ENCODE results near the gene SASS6. TPM values are rescaled to one million over a fixed set of nuclear protein-coding genes. Genes with fewer than 3 reads are reported as not detected.

Gene SASS6
- total RNA-seq, 1 experiment from 2014 or later = 8.7 TPM

DNA sequence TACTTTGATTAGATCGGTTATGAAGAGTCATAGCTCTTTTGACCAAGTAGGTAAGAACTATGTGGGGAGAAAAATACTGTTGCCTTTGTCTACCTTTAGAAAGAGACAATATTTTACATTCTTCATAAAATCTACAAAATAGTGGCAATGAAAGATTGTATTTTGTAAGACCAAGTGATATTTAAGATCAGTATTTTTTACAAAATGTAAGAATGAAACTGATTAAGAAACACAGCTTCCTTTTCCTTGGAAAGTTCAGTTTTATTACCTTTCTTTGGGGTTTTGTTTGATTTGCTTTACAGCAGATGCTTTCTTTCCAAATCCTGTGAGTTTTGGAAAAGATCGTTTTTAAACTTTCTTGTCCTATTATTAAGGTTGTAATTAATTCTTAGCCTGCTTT is 93.1 kb downstream of the SASS6 start:
- H3K36me3 ChIP-seq (ENCODE audit: low read depth) = 0 out of 2 replicates have a peak, but pooled peaks cover 5% of the 10 kb centered on the region
- no peak for DNase-seq
- peak overlapping the region; percentile 84 for H3K27ac ChIP-seq
- BruUV-seq (replicated peaks) = no TSS peak
- peaks cover 97% of the 10 kb centered on the region for H3K79me2 ChIP-seq (ENCODE audit: low read depth)
- peak overlapping the region; percentile 93 for H3K4me2 ChIP-seq
- H3K4me3 ChIP-seq = peak overlapping the region; percentile 90
- H3K4me1 ChIP-seq (replicated peaks; ENCODE audit: insufficient read depth) = peaks cover 33% of the 10 kb centered on the region
- no peaks in the 10 kb centered on the region for H3K27me3 ChIP-seq (ENCODE audit: insufficient read depth, low read depth)
- POLR2A ChIA-PET (ENCODE audit: unreplicated experiment) = interaction anchor here (0.5 kb wide), 1 partner anchor 189 kb away, joined by 4 read pairs; the partner anchor contains the start of gene AGL
- intact Hi-C loops (cut with micrococcal nuclease; ENCODE audit: unreplicated experiment) = loop anchor here (2.0 to 5.0 kb wide), 2 partner anchors 72 to 189 kb away; partner anchors contain the start of genes AGL and SLC35A3
- H3K9me3 ChIP-seq (ENCODE audit: insufficient read depth, low read depth) = peaks cover 7% of the 10 kb centered on the region
- H3F3A ChIP-seq (ENCODE audit: insufficient read depth, low read depth) = peaks cover 3% of the 10 kb centered on the region
- H2AFZ ChIP-seq = no peak overlapping the region
- TF ChIP-seq, protein P1, sequence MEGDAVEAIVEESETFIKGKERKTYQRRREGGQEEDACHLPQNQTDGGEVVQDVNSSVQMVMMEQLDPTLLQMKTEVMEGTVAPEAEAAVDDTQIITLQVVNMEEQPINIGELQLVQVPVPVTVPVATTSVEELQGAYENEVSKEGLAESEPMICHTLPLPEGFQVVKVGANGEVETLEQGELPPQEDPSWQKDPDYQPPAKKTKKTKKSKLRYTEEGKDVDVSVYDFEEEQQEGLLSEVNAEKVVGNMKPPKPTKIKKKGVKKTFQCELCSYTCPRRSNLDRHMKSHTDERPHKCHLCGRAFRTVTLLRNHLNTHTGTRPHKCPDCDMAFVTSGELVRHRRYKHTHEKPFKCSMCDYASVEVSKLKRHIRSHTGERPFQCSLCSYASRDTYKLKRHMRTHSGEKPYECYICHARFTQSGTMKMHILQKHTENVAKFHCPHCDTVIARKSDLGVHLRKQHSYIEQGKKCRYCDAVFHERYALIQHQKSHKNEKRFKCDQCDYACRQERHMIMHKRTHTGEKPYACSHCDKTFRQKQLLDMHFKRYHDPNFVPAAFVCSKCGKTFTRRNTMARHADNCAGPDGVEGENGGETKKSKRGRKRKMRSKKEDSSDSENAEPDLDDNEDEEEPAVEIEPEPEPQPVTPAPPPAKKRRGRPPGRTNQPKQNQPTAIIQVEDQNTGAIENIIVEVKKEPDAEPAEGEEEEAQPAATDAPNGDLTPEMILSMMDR (conservative IDR thresholded peaks at IDR 0.05) = no peak
- TF ChIP-seq EZH2 (IDR thresholded peaks at IDR 0.05; ENCODE audit: low read depth) = no peak
- peaks cover 21% of the 10 kb centered on the region for H4K20me1 ChIP-seq (ENCODE audit: insufficient read depth)
- no peaks in the 10 kb centered on the region for H3K9me2 ChIP-seq (ENCODE audit: insufficient read depth)
- CTCF ChIA-PET = interaction anchor here (0.9 kb wide), 1 partner anchor 420 kb away, joined by 3 read pairs; no protein-coding TSS in a partner anchor

DNA sequence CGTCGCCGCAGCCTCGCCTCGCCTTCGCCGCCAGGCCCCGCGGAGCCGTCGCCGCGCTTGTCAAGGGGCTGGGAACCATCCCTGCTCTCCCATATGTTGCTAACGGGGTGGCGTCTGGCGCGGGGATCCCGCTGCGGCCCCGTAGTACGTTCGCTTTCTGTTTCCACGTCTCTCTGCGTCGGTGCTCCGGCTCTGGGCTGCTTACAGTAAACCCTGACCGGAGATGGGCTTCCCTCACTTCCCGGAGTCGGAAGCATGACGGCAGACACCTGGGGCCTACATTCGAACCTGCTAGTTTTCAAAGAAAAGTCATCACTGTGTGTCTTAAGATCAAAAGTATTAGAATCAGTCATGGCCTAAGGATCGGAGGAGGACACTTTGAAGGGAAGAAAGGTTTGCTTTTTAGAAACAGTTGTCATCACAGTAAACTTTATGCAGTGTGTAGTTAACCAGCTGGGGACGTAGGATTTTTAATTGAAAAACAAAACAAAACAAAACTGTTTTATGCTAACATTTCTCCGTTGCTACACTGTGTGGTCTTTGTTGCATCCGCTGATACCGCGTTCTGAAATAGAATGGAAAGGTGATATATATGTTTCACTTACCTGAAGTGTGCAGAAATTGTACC is 94.0 kb downstream of the SASS6 start:
- peaks cover 2% of the 10 kb centered on the region for H3K9me3 ChIP-seq (ENCODE audit: insufficient read depth, low read depth)
- H3K27me3 ChIP-seq (ENCODE audit: insufficient read depth, low read depth) = no peaks in the 10 kb centered on the region
- ChIA-PET POLR2A (ENCODE audit: unreplicated experiment) (no interaction called here), CTCF (interaction anchor here (0.9 kb wide), 1 partner anchor 420 kb away, joined by 3 read pairs; no protein-coding TSS in a partner anchor)
- peaks cover 89% of the 10 kb centered on the region for H3K79me2 ChIP-seq (ENCODE audit: low read depth)
- no peaks in the 10 kb centered on the region for H3K9me2 ChIP-seq (ENCODE audit: insufficient read depth)
- H4K20me1 ChIP-seq (ENCODE audit: insufficient read depth) = peaks cover 19% of the 10 kb centered on the region
- H3K36me3 ChIP-seq (ENCODE audit: low read depth) = 0 out of 2 replicates have a peak, but pooled peaks cover 3% of the 10 kb centered on the region
- peak overlapping the region; percentile 84 for H3K27ac ChIP-seq
- peak overlapping the region; percentile 87 for H2AFZ ChIP-seq
- intact Hi-C loops (cut with micrococcal nuclease; ENCODE audit: unreplicated experiment) = loop anchor here (1.0 to 5.0 kb wide), 3 partner anchors 71 to 314 kb away; partner anchors contain the start of genes AGL, CDC14A and SLC35A3
- peaks cover 33% of the 10 kb centered on the region for H3K4me1 ChIP-seq (replicated peaks; ENCODE audit: insufficient read depth)
- BruUV-seq (replicated peaks) = TSS peak; percentile 31
- H3K4me2 ChIP-seq = peak overlapping the region; percentile 93
- peak overlapping the region; percentile 90 for H3K4me3 ChIP-seq
- peaks cover 5% of the 10 kb centered on the region for H3F3A ChIP-seq (ENCODE audit: insufficient read depth, low read depth)
- TF ChIP-seq, protein P1 (conservative IDR thresholded peaks at IDR 0.05) = no peak
- TF ChIP-seq EZH2 (IDR thresholded peaks at IDR 0.05; ENCODE audit: low read depth) = no peak
- peak; percentile 48 to 56 for DNase-seq

DNA sequence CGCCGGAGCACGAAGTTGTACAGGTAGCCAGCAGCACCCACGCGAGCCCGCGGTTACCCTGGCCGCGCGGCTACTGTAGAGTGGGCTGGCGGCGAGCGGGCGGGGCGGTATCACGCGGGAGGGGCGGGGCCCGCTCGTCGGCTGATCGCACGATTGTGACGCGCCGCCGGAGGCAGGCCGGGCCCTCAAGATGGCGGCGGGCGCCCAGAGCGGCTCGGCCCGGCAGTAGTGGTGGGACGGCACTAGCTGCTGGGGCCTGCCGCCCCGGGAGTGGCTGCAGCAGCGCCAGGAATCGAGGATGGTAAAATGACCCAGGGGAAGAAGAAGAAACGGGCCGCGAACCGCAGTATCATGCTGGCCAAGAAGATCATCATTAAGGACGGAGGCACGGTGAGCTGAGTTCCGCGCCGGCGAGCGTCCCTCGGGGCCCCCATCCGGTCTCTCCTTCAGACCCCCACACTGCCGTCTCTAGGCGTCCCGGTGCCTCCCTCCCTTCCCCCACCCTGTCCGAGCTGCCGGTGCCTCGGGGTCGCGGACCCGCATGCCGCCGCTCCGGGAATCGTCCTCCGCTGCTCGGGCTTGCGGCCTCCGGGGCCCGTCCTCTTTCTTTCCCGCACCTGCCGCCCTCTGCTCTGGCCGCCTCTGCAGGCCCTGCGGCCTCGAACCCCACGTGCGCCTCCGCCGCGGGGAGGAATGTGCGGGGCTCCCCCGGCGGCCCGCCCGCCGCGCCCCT is 94.6 kb downstream of the SASS6 start:
- peak overlapping the region; percentile 90 for H3K4me3 ChIP-seq
- H3K36me3 ChIP-seq (ENCODE audit: low read depth) = no peaks in the 10 kb centered on the region
- H3K27ac ChIP-seq = peak overlapping the region; percentile 84
- BruUV-seq (replicated peaks) = no TSS peak
- no peaks in the 10 kb centered on the region for H3K27me3 ChIP-seq (ENCODE audit: insufficient read depth, low read depth)
- H3F3A ChIP-seq (ENCODE audit: insufficient read depth, low read depth) = peaks cover 5% of the 10 kb centered on the region
- ChIA-PET CTCF (interaction anchor here (0.6 to 0.7 kb wide), 2 partner anchors 45 to 115 kb away, joined by 3 read pairs; no protein-coding TSS in a partner anchor), POLR2A (ENCODE audit: unreplicated experiment) (interaction anchor here (0.5 kb wide), 1 partner anchor 73 kb away, joined by 3 read pairs; no protein-coding TSS in a partner anchor)
- DNase-seq = peak; percentile 73 to 83
- peaks cover 19% of the 10 kb centered on the region for H4K20me1 ChIP-seq (ENCODE audit: insufficient read depth)
- H3K9me3 ChIP-seq (ENCODE audit: insufficient read depth, low read depth) = no peaks in the 10 kb centered on the region
- TF ChIP-seq EZH2 (IDR thresholded peaks at IDR 0.05; ENCODE audit: low read depth) = no peak
- TF ChIP-seq, protein P1 (conservative IDR thresholded peaks at IDR 0.05) = no peak; the same call in 1 of the 2 replicates
- no peaks in the 10 kb centered on the region for H3K9me2 ChIP-seq (ENCODE audit: insufficient read depth)
- peak overlapping the region; percentile 87 for H2AFZ ChIP-seq
- H3K4me2 ChIP-seq = peak overlapping the region; percentile 93
- H3K4me1 ChIP-seq (replicated peaks; ENCODE audit: insufficient read depth) = peaks cover 33% of the 10 kb centered on the region
- intact Hi-C loops (cut with micrococcal nuclease; ENCODE audit: unreplicated experiment) = loop anchor here (1.0 to 5.0 kb wide), 3 partner anchors 71 to 314 kb away; partner anchors contain the start of genes AGL, CDC14A and SLC35A3
- H3K79me2 ChIP-seq (ENCODE audit: low read depth) = peaks cover 82% of the 10 kb centered on the region

Data from PC-9 (cell line).